Pancreas (tissue), 10 donors: Measurements from ENCODE around the gene PMEPA1. TPM values are rescaled to one million over a fixed set of nuclear protein-coding genes. Genes with fewer than 3 reads are reported as not detected.

ENCODE experiments used
- ATAC-seq, 4 donors: fragments of 200-7000 bp; cut with Tn5 transposase; one replicate each; pipeline versions ENCODE4 v1.8.0 to v1.9.1; 2020; ENCODE audit warnings: mild to moderate bottlenecking in 4 of 4, moderate library complexity in 4 of 4
- DNase-seq, 6 donors: peaks; one replicate each; pipeline ENCODE4 v3.0.0-alpha.2; 2020
- FAIRE-seq: peaks from 2 replicates; lab custom pipeline; 2012; peaks lifted over from hg19 to GRCh38; lab: Jason Lieb, UNC
- H3K27ac ChIP-seq, 4 donors: fragments of 200-600 bp; sonication (generic); 1 replicate in 3 of 4; 2 replicates in 1 of 4; pipeline versions ENCODE4 v1.5.0 to v1.8.0; 2020
- H3K27me3 ChIP-seq, 4 donors: fragments of 200-600 bp; one replicate each; pipeline ENCODE4 v1.8.0; 2021
- H3K36me3 ChIP-seq, 3 donors: fragments of 200-600 bp; sonication (generic) in 1 of 3; one replicate each; pipeline versions ENCODE4 v1.5.0 to v1.8.0; 2020 to 2021
- H3K4me1 ChIP-seq, 3 donors: fragments of 200-600 bp; one replicate each; pipeline ENCODE4 v1.8.0; 2021
- H3K4me3 ChIP-seq, 4 donors: fragments of 200-600 bp; sonication (generic) in 2 of 4; one replicate each; pipeline versions ENCODE4 v1.5.0 to v1.8.0; 2020 to 2021
- H3K9me3 ChIP-seq, 4 donors: fragments of 200-600 bp; one replicate each; pipeline ENCODE4 v1.8.0; 2021
- CTCF ChIP-seq, 4 donors: fragments of 200-600 bp; sonication (generic) in 3 of 4; IDR thresholded peaks; one replicate each; pipeline versions ENCODE4 v1.5.0 to v1.8.0; 2021; ENCODE audit warnings: antibody characterized with exemption in 4 of 4
- WGBS, 2 donors: extraction: QIAGEN DNeasy Blood & Tissue Kit; methylation state at CpG; one replicate each; pipeline ENCODE4 v1.1.7; 2013; 5-methylcytosine and 5-hydroxymethylcytosine counted together
- intact Hi-C, 3 donors: fragments of 100-400 bp; cut with DNase I; formaldehyde crosslinking; loops; one replicate each; pipeline versions ENCODE4 v1.11.1 to v1.14.2; 2022
- polyA plus RNA-seq, 2 donors: library from polyadenylated mRNA; stranded (reverse); fragments of 200-250 nt; gene quantifications; one replicate each; pipeline ENCODE4 v1.2.3, GENCODE V29; 2013
- total RNA-seq, 6 donors: library from RNA; stranded (reverse); fragmentation: NEBNext Ultra II Directional in 4 of 6; extraction: Animal tissue kit (Norgen Biotek cat#: 25700) in 4 of 6; gene quantifications; one replicate each; pipeline versions ENCODE4 v1.2.1 to v1.2.4, GENCODE V29; 2021 to 2023
- donor health status: healthy with polysubstance abuse.
- donor health status: DM: no; HTN: no; CAD: no; lungs with moderate emphysema.
- donor health status: DM: no; HTN: no; CAD: no.
- donor health status: control.
- donor health status: control.
- donor health status: Bipolar disorder and iron deficiency.
- donor health status: DM: yes; HTN: yes; CAD: no.
- donor health status: DM: no; HTN: no; CAD: no.
- donor health status: DM: no; HTN: no; CAD: no.
- donor health status: DM: yes; HTN: yes; CAD: no.

PMEPA1 gene
- total and polyA plus RNA-seq, 8 donors, result 24.8 to 98.2 (median 33.6) TPM

- Histone ChIP-seq H3K36me3 (no peaks in the 10 kb centered on the region), H3K27me3 (no peaks in the 10 kb centered on the region), H3K27ac (no peak overlapping the region), H3K9me3 (no peaks in the 10 kb centered on the region), H3K4me3 (no peak overlapping the region), H3K4me1 (no peaks in the 10 kb centered on the region)
- 43 to 49% methylated on average over 18 of the region's 18 CpGs for WGBS, 2 donors
- DNase-seq, result peak in 2 of 6 donors; percentile 23 to 25
- FAIRE-seq, result no peak
- intact Hi-C loops, result no loop called here
- no peak for TF ChIP-seq CTCF (IDR thresholded peaks at IDR 0.05)
- ATAC-seq, result peak in 3 of 4 donors; percentile 55 to 84 (median 70)
These were observed 98.1 kb downstream of the PMEPA1 start for GRCh38 chr20:57611586-57612311.

GRCh38 chr20:57610261-57610952, 99.4 kb downstream of the PMEPA1 start:
- 47 to 63% methylated on average over 18 of the region's 18 CpGs for WGBS, 2 donors
- no peaks in the 10 kb centered on the region for H3K4me1 ChIP-seq
- no peak overlapping the region for H3K27ac ChIP-seq
- FAIRE-seq (no peak), ATAC-seq (no peak), DNase-seq (peak in 1 of 6 donors; percentile 56)
- intact Hi-C loops, result no loop called here
- H3K36me3 ChIP-seq, result no peaks in the 10 kb centered on the region
- H3K9me3 ChIP-seq, result no peaks in the 10 kb centered on the region
- TF ChIP-seq CTCF (IDR thresholded peaks at IDR 0.05), result no peak
- no peak overlapping the region for H3K4me3 ChIP-seq
- H3K27me3 ChIP-seq, result no peaks in the 10 kb centered on the region

- FAIRE-seq (no peak), ATAC-seq (no peak), DNase-seq (no peak)
- no peaks in the 10 kb centered on the region for H3K27me3 ChIP-seq
- no peaks in the 10 kb centered on the region for H3K9me3 ChIP-seq
- H3K36me3 ChIP-seq, result no peaks in the 10 kb centered on the region
- no peak for TF ChIP-seq CTCF (IDR thresholded peaks at IDR 0.05)
- WGBS, 2 donors, result 58 to 70% methylated on average over 8 of the region's 8 CpGs
- H3K27ac ChIP-seq, result no peak overlapping the region
- intact Hi-C loops, result no loop called here
- H3K4me3 ChIP-seq, result no peak overlapping the region
- H3K4me1 ChIP-seq, result no peaks in the 10 kb centered on the region
These were observed 100.0 kb downstream of the PMEPA1 start for GRCh38 chr20:57609842-57610167.

GRCh38 chr20:57609086-57609841, 100.6 kb downstream of the PMEPA1 start:
- WGBS, 2 donors, result 46 to 60% methylated on average over 16 of the region's 16 CpGs
- DNase-seq (no peak), FAIRE-seq (no peak), ATAC-seq (no peak)
- Histone ChIP-seq H3K4me1 (no peaks in the 10 kb centered on the region), H3K27me3 (no peaks in the 10 kb centered on the region), H3K4me3 (no peak overlapping the region), H3K9me3 (no peaks in the 10 kb centered on the region), H3K36me3 (no peaks in the 10 kb centered on the region), H3K27ac (no peak overlapping the region)
- no peak for TF ChIP-seq CTCF (IDR thresholded peaks at IDR 0.05)
- intact Hi-C loops, result no loop called here
